Hippocampal formation (tissue), 2 donors: ENCODE data around the gene PRDM11.

ENCODE experiments used
- DNase-seq, 2 donors: peaks; one replicate each; lab custom pipeline; 2025; lab: John Stamatoyannopoulos, UW

Gene PRDM11

DNA sequence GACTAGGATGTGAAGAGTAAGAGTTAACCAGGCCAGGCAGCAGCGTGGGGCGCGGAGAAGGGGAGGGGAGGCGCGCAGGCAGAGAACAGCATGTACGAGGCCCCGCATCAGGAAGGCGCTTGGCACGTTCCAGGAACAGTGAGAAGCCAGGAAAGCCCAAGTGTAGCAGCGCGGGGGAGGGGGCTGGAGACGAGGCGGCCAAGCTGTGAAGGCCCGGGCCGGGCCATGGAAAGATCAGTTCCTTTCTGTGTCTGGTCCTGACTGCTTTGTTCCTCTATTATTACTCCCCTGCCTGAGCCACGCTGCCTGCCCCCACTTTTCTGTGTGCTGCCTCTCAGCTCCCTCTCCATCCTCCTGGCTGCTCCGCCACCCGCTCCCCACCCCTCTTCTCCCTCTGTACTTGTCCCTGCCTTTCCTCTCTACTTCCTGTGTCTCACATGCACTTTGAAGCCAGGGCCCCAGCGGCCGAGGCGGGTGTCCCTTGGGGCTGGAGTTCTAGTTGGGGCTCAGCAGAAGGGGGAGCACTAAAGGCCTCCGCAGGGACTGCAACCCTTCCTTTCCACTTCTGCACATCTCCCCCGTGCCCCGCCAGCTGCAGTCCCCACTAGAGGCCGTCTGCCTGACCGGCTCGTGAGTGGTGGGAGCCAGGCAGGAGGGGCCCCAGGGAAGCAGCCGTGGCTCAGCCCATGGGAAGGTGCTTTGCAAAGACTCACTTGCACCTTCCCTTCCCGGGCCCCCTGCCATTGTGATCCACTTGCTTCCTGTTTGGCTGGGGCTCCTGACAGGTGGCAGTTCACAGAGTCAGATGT is 63.7 kb downstream of the PRDM11 start:
- peak; percentile 65 to 66 for DNase-seq

- DNase-seq: no peak
Observed at GRCh38 chr11:45210846-45211245, 64.4 kb downstream of the PRDM11 start.

- DNase-seq: no peak
Observed at GRCh38 chr11:45211732-45212131, 65.3 kb downstream of the PRDM11 start.

DNA sequence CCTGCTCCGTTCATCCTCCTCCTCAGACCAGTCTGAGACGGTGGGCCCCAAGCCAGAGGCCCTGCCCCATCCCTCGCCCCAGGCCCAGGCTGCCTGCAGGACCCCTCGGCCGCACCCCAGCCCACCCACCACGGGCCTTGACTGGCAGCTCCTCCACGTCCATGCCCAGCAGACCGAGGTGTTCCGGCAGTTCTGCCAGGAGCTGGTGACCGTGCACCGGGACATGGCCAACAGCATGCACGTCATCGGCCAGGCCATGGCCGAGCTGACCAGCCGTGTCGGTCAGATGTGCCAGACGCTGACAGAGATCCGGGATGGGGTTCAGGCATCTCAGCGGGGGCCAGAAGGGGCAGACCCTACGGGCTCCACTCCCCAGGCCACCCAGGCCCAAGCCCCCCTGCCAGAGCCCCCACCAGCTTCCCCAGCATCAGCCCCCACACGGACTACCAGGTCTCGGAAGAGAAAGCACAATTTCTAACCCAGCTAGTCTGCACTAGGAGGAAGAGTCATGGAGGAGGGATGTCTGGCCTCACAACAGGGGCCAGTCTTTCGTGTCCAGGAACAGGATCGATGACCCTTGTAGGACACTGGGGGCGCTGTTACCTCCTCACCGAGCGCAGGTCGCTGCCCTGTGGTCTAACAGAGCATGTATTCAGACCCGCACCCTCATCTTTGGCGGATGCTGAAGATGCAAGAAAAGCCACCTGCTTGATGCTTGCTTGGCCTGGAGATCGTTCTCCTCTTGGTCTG is 66.3 kb downstream of the PRDM11 start:
- no peak for DNase-seq

- no peak for DNase-seq
Observed at GRCh38 chr11:45213316-45213665, 66.9 kb downstream of the PRDM11 start.

DNA sequence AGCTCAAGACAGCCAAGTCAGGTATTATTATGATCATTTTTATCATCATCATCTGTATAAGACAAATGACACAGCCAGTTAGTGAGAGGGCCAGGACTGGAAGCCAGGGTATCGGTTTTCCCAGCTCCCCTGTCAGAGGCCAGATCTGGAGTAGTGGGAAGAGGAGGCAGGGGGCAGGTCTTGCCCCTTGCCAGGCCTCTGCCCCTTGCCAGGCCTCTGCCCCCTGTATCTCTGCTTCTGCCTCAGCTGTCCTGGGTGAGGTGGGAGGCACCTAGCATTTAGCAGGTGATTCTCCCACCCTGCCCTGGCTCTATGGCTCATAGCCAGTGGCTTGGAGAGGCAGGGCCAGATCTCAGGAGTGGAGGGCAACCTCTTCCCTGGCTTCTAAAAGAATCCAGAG is 67.3 kb downstream of the PRDM11 start:
- no peak for DNase-seq

DNA sequence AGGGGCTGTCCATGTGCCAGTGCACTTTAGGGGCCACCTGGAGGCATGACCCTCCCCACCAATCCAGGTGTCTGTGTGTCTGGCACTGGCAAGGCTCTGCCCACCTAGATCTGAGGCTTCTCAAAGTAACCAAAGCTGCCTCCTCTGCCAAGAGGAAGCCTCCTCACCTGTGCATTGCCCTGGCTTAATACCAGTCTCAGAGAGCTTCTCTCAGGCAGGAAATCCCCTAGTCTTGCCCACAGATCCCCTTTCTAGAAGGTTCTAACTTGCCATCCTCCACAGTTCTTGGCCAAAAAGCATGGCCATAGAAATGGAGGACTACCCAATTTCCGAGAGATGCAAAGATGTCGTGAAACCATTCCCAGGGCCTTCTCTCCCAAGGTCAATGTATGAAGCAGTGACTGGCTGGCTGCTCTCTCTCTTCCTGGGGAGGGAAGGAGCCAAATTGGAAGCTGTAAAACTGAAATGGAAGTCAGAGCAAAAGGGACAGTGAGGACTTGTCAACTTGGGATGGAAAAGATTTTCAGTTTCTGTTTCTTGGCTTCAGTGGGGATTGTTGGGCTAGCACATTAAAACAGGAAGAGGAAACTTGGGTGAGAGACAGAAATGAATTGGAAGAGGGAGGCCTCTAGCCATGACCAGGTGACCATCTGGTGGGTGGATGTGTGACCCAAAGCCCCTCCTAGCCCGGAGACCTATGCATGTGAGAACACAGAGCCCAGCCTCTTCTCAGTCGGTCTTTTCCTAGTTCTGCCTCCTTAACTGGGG is 68.8 kb downstream of the PRDM11 start:
- DNase-seq: no peak

GRCh38 chr11:45216031-45216430 is 69.6 kb downstream of the PRDM11 start:
- no peak for DNase-seq

DNA sequence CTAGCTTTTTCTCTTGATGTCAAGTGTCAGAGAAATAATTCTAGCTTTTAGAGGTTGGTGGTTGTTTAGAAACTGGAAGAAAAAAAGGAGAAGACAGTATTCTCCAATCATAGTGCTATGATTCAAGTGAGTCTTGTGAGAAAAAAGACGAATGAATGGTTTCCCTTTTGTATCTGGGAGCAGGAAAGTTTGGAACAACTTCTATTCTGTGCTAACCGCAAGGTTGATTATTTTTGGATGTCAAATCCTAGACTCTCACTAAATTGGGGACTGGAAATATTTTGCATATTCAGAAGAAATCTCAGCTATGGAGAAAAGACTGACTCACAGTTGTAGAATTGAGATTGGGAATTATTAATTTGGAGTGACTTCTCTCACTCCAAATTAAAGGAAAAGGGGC is 70.5 kb downstream of the PRDM11 start:
- DNase-seq: no peak

DNA sequence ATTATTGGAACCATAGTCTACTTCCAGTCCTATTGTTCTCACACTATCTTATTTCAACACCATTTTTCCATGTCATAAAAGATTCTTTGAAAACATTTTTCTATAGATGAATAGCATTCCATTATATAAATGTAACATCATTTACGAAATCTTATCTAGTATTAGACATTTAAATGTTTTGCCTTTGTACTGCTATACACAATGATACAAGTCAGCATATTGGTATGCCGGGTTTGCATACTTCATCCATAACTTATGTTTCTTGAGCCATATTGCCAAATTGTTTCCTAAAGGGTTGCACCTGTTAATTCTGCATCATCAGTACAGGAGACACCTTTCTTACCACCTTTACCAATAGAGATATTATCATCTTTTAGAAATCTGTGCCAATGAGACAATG is 71.6 kb downstream of the PRDM11 start:
- no peak for DNase-seq

- no peak for DNase-seq
Observed at GRCh38 chr11:45218705-45219104, 72.3 kb downstream of the PRDM11 start.

- DNase-seq: no peak
Observed at GRCh38 chr11:45219411-45219810, 73.0 kb downstream of the PRDM11 start.

DNA sequence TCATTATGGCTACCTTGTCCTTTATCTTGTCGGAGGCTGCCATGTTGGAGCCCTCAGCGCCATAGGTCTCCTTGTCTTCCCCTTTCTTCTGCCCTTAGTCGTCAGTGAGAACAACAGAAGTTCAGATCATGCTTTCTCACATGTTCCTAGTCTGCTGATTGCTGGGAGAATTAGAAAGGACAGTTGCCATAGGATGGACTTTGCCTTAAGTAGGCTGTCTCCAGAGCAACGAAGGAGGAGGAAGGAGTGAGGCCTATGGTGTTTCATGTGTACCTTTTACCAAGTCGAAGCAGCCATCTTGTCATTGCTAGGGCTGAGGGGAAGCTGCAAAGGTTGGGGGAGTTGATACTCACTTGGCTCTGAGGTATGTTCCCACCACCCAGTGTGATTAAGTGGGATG is 77.1 kb downstream of the PRDM11 start:
- DNase-seq: no peak

DNA sequence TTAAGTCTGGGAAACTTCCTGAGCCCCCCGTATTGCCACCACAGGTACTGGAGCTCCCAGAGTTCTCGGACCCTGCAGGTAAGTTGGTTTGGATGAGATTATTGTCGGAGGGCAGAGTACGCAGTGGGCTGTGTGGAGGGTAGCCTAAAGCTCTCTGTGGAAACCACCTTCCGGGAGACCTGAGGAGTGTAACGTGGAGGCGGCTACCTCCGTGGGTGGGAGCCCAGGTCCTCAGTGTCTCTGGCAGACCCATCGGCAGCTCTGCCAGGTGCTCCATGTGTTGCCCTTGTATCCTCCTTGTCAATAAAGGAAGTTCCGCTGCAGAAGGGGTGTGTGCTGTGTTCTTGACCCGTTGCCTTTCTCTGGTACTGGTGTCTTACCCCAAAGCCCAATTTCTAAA is 78.3 kb downstream of the PRDM11 start:
- no peak for DNase-seq

GRCh38 chr11:45225277-45225676 is 78.8 kb downstream of the PRDM11 start:
- DNase-seq: no peak

- DNase-seq: no peak
Observed at GRCh38 chr11:45225961-45226871, 79.8 kb downstream of the PRDM11 start.

DNA sequence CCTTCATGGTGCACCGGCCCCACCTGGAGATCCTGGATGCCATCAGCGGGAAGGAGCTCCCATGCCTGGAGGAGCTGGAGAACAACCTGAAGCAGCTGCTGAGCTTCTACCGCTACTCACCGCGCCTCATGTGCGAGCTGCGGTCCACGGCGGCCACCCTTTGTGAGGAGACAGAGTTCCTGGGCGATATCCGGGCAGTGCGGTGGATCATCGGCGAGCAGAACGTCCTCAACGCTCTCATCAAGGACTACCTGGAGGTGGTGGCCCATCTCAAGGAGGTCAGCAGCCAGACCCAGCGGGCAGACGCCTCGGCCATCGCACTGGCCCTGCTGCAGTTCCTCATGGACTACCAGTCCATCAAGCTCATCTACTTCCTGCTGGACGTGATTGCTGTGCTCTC is 80.5 kb downstream of the PRDM11 start:
- no peak for DNase-seq

DNA sequence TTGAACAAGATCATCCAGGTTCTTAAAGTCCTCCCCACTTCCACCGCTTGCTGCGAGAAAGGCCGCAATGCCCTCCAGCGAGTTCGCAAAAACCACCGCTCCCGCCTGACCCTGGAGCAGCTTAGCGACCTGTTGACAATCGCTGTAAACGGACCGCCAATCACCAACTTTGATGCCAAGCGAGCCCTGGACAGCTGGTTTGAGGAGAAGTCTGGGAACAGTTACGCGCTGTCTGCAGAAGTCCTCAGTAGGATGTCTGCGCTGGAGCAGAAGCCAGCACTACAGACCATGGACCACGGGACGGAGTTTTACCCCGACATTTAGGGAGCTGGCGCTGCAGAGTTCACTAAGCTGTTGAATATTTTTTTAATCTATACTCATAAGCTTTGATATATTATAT is 81.4 kb downstream of the PRDM11 start:
- no peak for DNase-seq

GRCh38 chr11:45229401-45230020 is 83.1 kb downstream of the PRDM11 start:
- no peak for DNase-seq

GRCh38 chr11:45232341-45233080 is 86.1 kb downstream of the PRDM11 start:
- DNase-seq: no peak
